ENCODE measurements around the gene SEC24C.

Gene SEC24C

GRCh38 chr10:73815719-73816030, 71.5 kb downstream of the SEC24C start:
- Histone ChIP-seq H3K27me3 (ENCODE audit: insufficient read depth, low read length, poor library complexity, severe bottlenecking) (no peaks in the 10 kb centered on the region), H3K79me2 (ENCODE audit: insufficient read depth, low read length) (peaks cover 3% of the 10 kb centered on the region; the same call in 1 of the 2 replicates), H3K9me3 (ENCODE audit: insufficient read depth, low read depth, low read length) (no peaks in the 10 kb centered on the region), H3F3A (ENCODE audit: low read depth) (peaks cover 12% of the 10 kb centered on the region; the same call in 1 of the 2 replicates), H3K9me2 (replicated peaks; ENCODE audit: low read depth, low read length) (no peaks in the 10 kb centered on the region), H3K4me3 (ENCODE audit: low read length, poor library complexity, severe bottlenecking) (no peak overlapping the region), H3K4me2 (ENCODE audit: low read depth, low read length, poor library complexity, severe bottlenecking) (no peak overlapping the region), H3K9ac (ENCODE audit: low read depth, low read length, poor library complexity, severe bottlenecking) (no peak overlapping the region), H3K36me3 (ENCODE audit: insufficient read depth, low read length) (peaks cover 51% of the 10 kb centered on the region; the same call in 1 of the 2 replicates), H3K4me1 (ENCODE audit: insufficient read depth, low read length, poor library complexity, severe bottlenecking) (peaks cover 1% of the 10 kb centered on the region), H2AFZ (ENCODE audit: low read length) (no peak overlapping the region), H4K20me1 (ENCODE audit: insufficient read depth, low read length, poor library complexity, severe bottlenecking) (peaks cover 2% of the 10 kb centered on the region)
- TF ChIP-seq EZH2phosphoT487 (IDR thresholded peaks at IDR 0.05; ENCODE audit: borderline replicate concordance) (no peak), CTCF (conservative IDR thresholded peaks at IDR 0.05; ENCODE audit: low read length) (no peak)

- Histone ChIP-seq H3F3A (ENCODE audit: low read depth) (peaks cover 12% of the 10 kb centered on the region; the same call in 1 of the 2 replicates), H3K4me2 (ENCODE audit: low read depth, low read length, poor library complexity, severe bottlenecking) (no peak overlapping the region), H4K20me1 (ENCODE audit: insufficient read depth, low read length, poor library complexity, severe bottlenecking) (no peaks in the 10 kb centered on the region), H3K27me3 (ENCODE audit: insufficient read depth, low read length, poor library complexity, severe bottlenecking) (no peaks in the 10 kb centered on the region), H3K9me2 (replicated peaks; ENCODE audit: low read depth, low read length) (no peaks in the 10 kb centered on the region), H3K4me3 (ENCODE audit: low read length, poor library complexity, severe bottlenecking) (no peak overlapping the region), H3K9me3 (ENCODE audit: insufficient read depth, low read depth, low read length) (no peaks in the 10 kb centered on the region), H3K36me3 (ENCODE audit: insufficient read depth, low read length) (peaks cover 63% of the 10 kb centered on the region; the same call in 1 of the 2 replicates), H3K79me2 (ENCODE audit: insufficient read depth, low read length) (no peaks in the 10 kb centered on the region), H3K4me1 (ENCODE audit: insufficient read depth, low read length, poor library complexity, severe bottlenecking) (no peaks in the 10 kb centered on the region), H3K9ac (ENCODE audit: low read depth, low read length, poor library complexity, severe bottlenecking) (no peak overlapping the region), H2AFZ (ENCODE audit: low read length) (no peak overlapping the region)
- no peak for TF ChIP-seq CTCF (conservative IDR thresholded peaks at IDR 0.05; ENCODE audit: low read length)
- TF ChIP-seq EZH2phosphoT487 (IDR thresholded peaks at IDR 0.05; ENCODE audit: borderline replicate concordance) = no peak
Measured at GRCh38 chr10:73816917-73817729, 73.0 kb downstream of the SEC24C start.

GRCh38 chr10:73817826-73818225, 73.7 kb downstream of the SEC24C start:
- no peaks in the 10 kb centered on the region for H3K9me3 ChIP-seq (ENCODE audit: insufficient read depth, low read depth, low read length)
- no peaks in the 10 kb centered on the region for H3K9me2 ChIP-seq (replicated peaks; ENCODE audit: low read depth, low read length)
- H3K4me2 ChIP-seq (ENCODE audit: low read depth, low read length, poor library complexity, severe bottlenecking) = no peak overlapping the region
- no peaks in the 10 kb centered on the region for H4K20me1 ChIP-seq (ENCODE audit: insufficient read depth, low read length, poor library complexity, severe bottlenecking)
- H3K9ac ChIP-seq (ENCODE audit: low read depth, low read length, poor library complexity, severe bottlenecking) = no peak overlapping the region
- no peak overlapping the region for H2AFZ ChIP-seq (ENCODE audit: low read length)
- H3K79me2 ChIP-seq (ENCODE audit: insufficient read depth, low read length) = no peaks in the 10 kb centered on the region
- H3K4me1 ChIP-seq (ENCODE audit: insufficient read depth, low read length, poor library complexity, severe bottlenecking) = no peaks in the 10 kb centered on the region
- no peaks in the 10 kb centered on the region for H3K27me3 ChIP-seq (ENCODE audit: insufficient read depth, low read length, poor library complexity, severe bottlenecking)
- peaks cover 6% of the 10 kb centered on the region; the same call in 1 of the 2 replicates for H3F3A ChIP-seq (ENCODE audit: low read depth)
- H3K4me3 ChIP-seq (ENCODE audit: low read length, poor library complexity, severe bottlenecking) = no peak overlapping the region
- peaks cover 64% of the 10 kb centered on the region; the same call in 1 of the 2 replicates for H3K36me3 ChIP-seq (ENCODE audit: insufficient read depth, low read length)
- TF ChIP-seq CTCF (conservative IDR thresholded peaks at IDR 0.05; ENCODE audit: low read length) (no peak), EZH2phosphoT487 (IDR thresholded peaks at IDR 0.05; ENCODE audit: borderline replicate concordance) (no peak)

Data from Loucy (cell line).